Heart right ventricle (tissue), 16 donors: ENCODE results near the gene EVX1. TPM values are rescaled to one million over a fixed set of nuclear protein-coding genes. Genes with fewer than 3 reads are reported as not detected.

Experiments
- ATAC-seq, 8 donors: fragments of 200-7000 bp; cut with Tn5 transposase; one replicate each; pipeline ENCODE4 v1.9.1; 2020; ENCODE audit warnings: mild to moderate bottlenecking in 8 of 8, moderate library complexity in 8 of 8, moderate number of reproducible peaks in 1 of 8
- DNase-seq, 2 donors: peaks; one replicate each; pipeline ENCODE4 v3.0.0-alpha.2; 2020
- H3K27ac ChIP-seq, 10 donors: fragments of 200-600 bp; sonication (generic) in 2 of 10; one replicate each; pipeline versions ENCODE4 v1.5.0 to v1.8.0; 2020 to 2022; ENCODE audit warnings: mild to moderate bottlenecking in 3 of 10
- H3K27me3 ChIP-seq, 7 donors: fragments of 200-600 bp; one replicate each; pipeline ENCODE4 v1.8.0; 2021 to 2022; ENCODE audit warnings: mild to moderate bottlenecking in 2 of 7
- H3K36me3 ChIP-seq, 9 donors: fragments of 200-600 bp; sonication (generic) in 1 of 9; one replicate each; pipeline versions ENCODE4 v1.5.0 to v1.8.0; 2020 to 2022; ENCODE audit warnings: mild to moderate bottlenecking in 2 of 9
- H3K4me1 ChIP-seq, 9 donors: fragments of 200-600 bp; sonication (generic) in 1 of 9; one replicate each; pipeline versions ENCODE4 v1.5.0 to v1.8.0; 2020 to 2022; ENCODE audit warnings: mild to moderate bottlenecking in 4 of 9
- H3K4me3 ChIP-seq, 10 donors: fragments of 200-600 bp; sonication (generic) in 2 of 10; one replicate each; pipeline versions ENCODE4 v1.5.0 to v1.8.0; 2020 to 2022; ENCODE audit warnings: mild to moderate bottlenecking in 7 of 10, moderate library complexity in 2 of 10
- H3K9me3 ChIP-seq, 11 donors: fragments of 200-600 bp in 10 of 11; sonication (generic) in 2 of 11; one replicate each; pipeline versions ENCODE4 v1.5.0 to v1.8.0; 2013 to 2022; ENCODE audit warnings: mild to moderate bottlenecking in 2 of 11, control low read depth in 1 of 11, moderate library complexity in 1 of 11
- CTCF ChIP-seq, 9 donors: fragments of 200-600 bp; sonication (generic) in 2 of 9; IDR thresholded peaks; one replicate each; pipeline versions ENCODE4 v1.5.0 to v1.8.0; 2021 to 2022; ENCODE audit warnings: antibody characterized with exemption in 9 of 9, mild to moderate bottlenecking in 5 of 9, moderate library complexity in 1 of 9
- WGBS, 2 donors: extraction: QIAGEN DNeasy Blood & Tissue Kit; methylation state at CpG; one replicate each; pipeline ENCODE4 v1.1.7; 2013; ENCODE audit warnings: inconsistent platforms in 1 of 2; 5-methylcytosine and 5-hydroxymethylcytosine counted together
- intact Hi-C, 10 donors: fragments of 100-400 bp; cut with DNase I; formaldehyde crosslinking; loops; one replicate each; pipeline versions ENCODE4 v1.11.1 to v1.14.2; 2022
- polyA plus RNA-seq, 2 donors: library from polyadenylated mRNA; stranded (reverse); fragments of 200-250 nt; gene quantifications; one replicate each; pipeline ENCODE4 v1.2.3, GENCODE V29; 2013
- total RNA-seq, 10 donors: library from RNA; stranded (reverse); fragmentation: NEBNext Ultra II Directional in 3 of 10; extraction: Animal tissue kit (Norgen Biotek cat#: 25700) in 3 of 10; gene quantifications; one replicate each; pipeline versions ENCODE4 v1.2.1 to v1.2.4, GENCODE V29; 2021 to 2023
- donor health status: Arrhythmogenic right ventricular cardiomyopathy.
- donor health status: ischemic (EF 13 %, LVEDD 7.1; RV severe dilation, severe dysfunction).
- donor health status: healthy with polysubstance abuse.
- donor health status: DM: no; HTN: yes; CAD: no.
- donor health status: DM: no; HTN: no; CAD: no.
- donor health status: ischemic (EF 25% LVEDD 6.9; RV normal size, moderate dysfunction).
- donor health status: ischemic (EF 25% LVEDD 5.7; RV mildly dilated, moderate dysfunction).
- donor health status: healthy.
- donor health status: DM: yes; HTN: yes; CAD: no.
- donor health status: Ischemic cardiomyopathy.
- donor health status: ischemic (EF 35%, LVEDD 5.7; RV mildly dilated, moderate dysfunction).
- donor health status: nonischemic (EF 11% LVEDD 7.7; RV severe dilation, severe dysfunction).
- donor health status: DM: yes; HTN: yes; CAD: no.
- donor health status: PGD.
- donor health status: ischemic (EF 29% LVEDD 5.4; RV normal size, mild dysfunction).
- donor health status: nonischemic (EF 23%, LVEDD 6.1; RV moderate dilation, normal function).

The EVX1 gene
- total and polyA plus RNA-seq, 12 donors, result not detected

GRCh38 chr7:27229448-27229847 is 13.2 kb upstream of the EVX1 start:
- intact Hi-C loops, result loop anchor here in 1 of 10 donors (10.0 kb wide), 1 partner anchor 345 kb away; no protein-coding TSS in a partner anchor

GRCh38 chr7:27235387-27236311 is 7.0 kb upstream of the EVX1 start:
- peaks cover 13 to 99% (median 89%) of the 10 kb centered on the region in 7 donors for H3K27me3 ChIP-seq

More at GRCh38 chr7:27229448-27229847, 13.2 kb upstream of the EVX1 start:
- Histone ChIP-seq H3K27ac (no peak overlapping the region), H3K36me3 (no peaks in the 10 kb centered on the region), H3K4me1 (peaks cover 0 to 7% (median 3%) of the 10 kb centered on the region in 9 donors), H3K27me3 (peaks cover 14 to 94% (median 75%) of the 10 kb centered on the region in 7 donors), H3K9me3 (no peaks in the 10 kb centered on the region), H3K4me3 (no peak overlapping the region)
- ATAC-seq, result no peak
- TF ChIP-seq CTCF (IDR thresholded peaks at IDR 0.05), result no peak
- no peak for DNase-seq
- 80 to 81% methylated on average over 4 of the region's 4 CpGs for WGBS, 2 donors

GRCh38 chr7:27237735-27238334 is 4.8 kb upstream of the EVX1 start:
- WGBS, 2 donors, result 91% methylated on average over 1 of the region's 1 CpG
- H3K9me3 ChIP-seq, result no peaks in the 10 kb centered on the region
- no peak overlapping the region for H3K4me3 ChIP-seq
- intact Hi-C loops, result loop anchor here in 2 of 10 donors (5.0 to 10.0 kb wide), 2 partner anchors 337 to 339 kb away; no protein-coding TSS in a partner anchor
- H3K27me3 ChIP-seq, result peaks cover 23 to 100% (median 97%) of the 10 kb centered on the region in 7 donors
- peaks cover 0 to 31% (median 26%) of the 10 kb centered on the region in 9 donors for H3K4me1 ChIP-seq
- TF ChIP-seq CTCF (IDR thresholded peaks at IDR 0.05), result no peak
- H3K36me3 ChIP-seq, result no peaks in the 10 kb centered on the region
- no peak overlapping the region for H3K27ac ChIP-seq
- no peak for DNase-seq
- ATAC-seq, result no peak

More at GRCh38 chr7:27235387-27236311, 7.0 kb upstream of the EVX1 start:
- peak in 7 of 9 donors; percentile 21 to 56 (median 49) for TF ChIP-seq CTCF (IDR thresholded peaks at IDR 0.05)
- WGBS, 2 donors, result 4 to 5% methylated on average over 65 to 66 of the region's 66 CpGs
- Histone ChIP-seq H3K9me3 (no peaks in the 10 kb centered on the region), H3K4me1 (peaks cover 0 to 23% (median 18%) of the 10 kb centered on the region in 9 donors), H3K27ac (no peak overlapping the region), H3K36me3 (no peaks in the 10 kb centered on the region), H3K4me3 (peak overlapping the region; percentile 10 to 53 (median 42))
- intact Hi-C loops, result loop anchor here in 2 of 10 donors (5.0 to 10.0 kb wide), 2 partner anchors 339 to 342 kb away; no protein-coding TSS in a partner anchor
- DNase-seq, result peak in 1 of 2 donors; percentile 41
- ATAC-seq, result peak in 6 of 8 donors; percentile 35 to 68 (median 52)

- intact Hi-C loops, result loop anchor here in 2 of 10 donors (5.0 to 10.0 kb wide), 2 partner anchors 336 to 338 kb away; no protein-coding TSS in a partner anchor
- Histone ChIP-seq H3K27ac (no peak overlapping the region), H3K4me3 (peak overlapping the region in 8 of 10 donors; percentile 15 to 39 (median 36)), H3K36me3 (no peaks in the 10 kb centered on the region), H3K4me1 (peaks cover 0 to 43% (median 35%) of the 10 kb centered on the region in 9 donors), H3K9me3 (no peaks in the 10 kb centered on the region), H3K27me3 (peaks cover 34 to 100% (median 100%) of the 10 kb centered on the region in 7 donors)
- TF ChIP-seq CTCF (IDR thresholded peaks at IDR 0.05), result no peak
- DNase-seq (no peak), ATAC-seq (no peak)
- 33 to 35% methylated on average over 15 of the region's 15 CpGs for WGBS, 2 donors
These were observed 3.6 kb upstream of the EVX1 start for GRCh38 chr7:27238979-27239386.
